ENCODE results near the gene WFDC10B. TPM values are rescaled to one million over a fixed set of nuclear protein-coding genes. Genes with fewer than 3 reads are reported as not detected.
A peak's percentile ranks its signal among the peaks of the same experiment; 100 is the strongest.

WFDC10B gene
- total RNA-seq, 1 experiment from 2014 or later: not detected

GRCh38 chr20:45685896-45686295 lies 18.9 kb downstream of the WFDC10B start:
- no peak overlapping the region for H3K4me3 Mint-ChIP-seq (ENCODE audit: unreplicated experiment)
- H3K27me3 Mint-ChIP-seq (ENCODE audit: insufficient read depth, unreplicated experiment): peaks cover 13% of the 10 kb centered on the region
- peak; percentile 55 to 57 for DNase-seq
- intact Hi-C loops (cut with micrococcal nuclease; ENCODE audit: unreplicated experiment): loop anchor here (5.0 kb wide), 1 partner anchor 94 kb away; no protein-coding TSS in a partner anchor
- peak in 1 of 2 experiments; percentile 52 for TF ChIP-seq CTCF (IDR thresholded peaks at IDR 0.05; ENCODE audit: insufficient read depth in 1 of 2, low read depth in 1 of 2, low read length in 1 of 2, severe bottlenecking in 1 of 2, unreplicated experiment in 1 of 2)
- H3K4me3 ChIP-seq (ENCODE audit: low read depth, low read length): no peak overlapping the region
- POLR2A ChIA-PET: no interaction called here
- H3K4me1 Mint-ChIP-seq (ENCODE audit: low read depth, unreplicated experiment): no peaks in the 10 kb centered on the region
- no peaks in the 10 kb centered on the region for H3K36me3 ChIP-seq (ENCODE audit: control insufficient read depth, insufficient read depth, low read length)
- H3K9me3 ChIP-seq: no peaks in the 10 kb centered on the region
- no peaks in the 10 kb centered on the region for H3K36me3 Mint-ChIP-seq (ENCODE audit: insufficient read depth, unreplicated experiment)
- H3K9me3 Mint-ChIP-seq (ENCODE audit: unreplicated experiment): peaks cover 6% of the 10 kb centered on the region
- CTCF ChIA-PET: interaction anchor here (0.9 to 1.2 kb wide), 2 partner anchors 56 to 85 kb away, joined by 6 to 8 read pairs; partner anchors contain the start of gene WFDC10A
- H3K27ac Mint-ChIP-seq (ENCODE audit: unreplicated experiment): no peak overlapping the region
- BruUV-seq (replicated peaks): no TSS peak
- H3K27me3 ChIP-seq (replicated peaks; ENCODE audit: control insufficient read depth, insufficient read depth, low read length): peaks cover 2% of the 10 kb centered on the region; the same call in 1 of the 2 replicates
- H3K4me1 ChIP-seq: no peaks in the 10 kb centered on the region

- Mint-ChIP-seq H3K27ac (ENCODE audit: unreplicated experiment) (no peak overlapping the region), H3K9me3 (ENCODE audit: unreplicated experiment) (no peaks in the 10 kb centered on the region), H3K27me3 (ENCODE audit: insufficient read depth, unreplicated experiment) (peaks cover 4% of the 10 kb centered on the region), H3K4me3 (ENCODE audit: unreplicated experiment) (no peak overlapping the region), H3K4me1 (ENCODE audit: low read depth, unreplicated experiment) (no peaks in the 10 kb centered on the region), H3K36me3 (ENCODE audit: insufficient read depth, unreplicated experiment) (no peaks in the 10 kb centered on the region)
- Histone ChIP-seq H3K9me3 (peaks cover 10% of the 10 kb centered on the region; the same call in 1 of the 2 replicates), H3K4me1 (no peaks in the 10 kb centered on the region), H3K36me3 (ENCODE audit: control insufficient read depth, insufficient read depth, low read length) (no peaks in the 10 kb centered on the region), H3K27me3 (replicated peaks; ENCODE audit: control insufficient read depth, insufficient read depth, low read length) (no peaks in the 10 kb centered on the region), H3K4me3 (ENCODE audit: low read depth, low read length) (no peak overlapping the region)
- no peak for TF ChIP-seq CTCF (IDR thresholded peaks at IDR 0.05; ENCODE audit: insufficient read depth in 1 of 2, low read depth in 1 of 2, low read length in 1 of 2, severe bottlenecking in 1 of 2, unreplicated experiment in 1 of 2)
- BruUV-seq (replicated peaks): no TSS peak
- no peak for DNase-seq
- POLR2A ChIA-PET: no interaction called here
- CTCF ChIA-PET: no interaction called here
- intact Hi-C loops (cut with micrococcal nuclease; ENCODE audit: unreplicated experiment): loop anchor here (10.0 kb wide), 1 partner anchor 55 kb away; the partner anchor contains the start of gene WFDC10A
Measured at GRCh38 chr20:45679650-45680049, 25.2 kb downstream of the WFDC10B start.

- intact Hi-C loops (cut with micrococcal nuclease; ENCODE audit: unreplicated experiment): loop anchor here (10.0 kb wide), 1 partner anchor 48 kb away; the partner anchor contains the start of gene WFDC10A
- H3K27me3 ChIP-seq (replicated peaks; ENCODE audit: control insufficient read depth, insufficient read depth, low read length): no peaks in the 10 kb centered on the region
- no peaks in the 10 kb centered on the region for H3K36me3 Mint-ChIP-seq (ENCODE audit: insufficient read depth, unreplicated experiment)
- H3K4me1 ChIP-seq: no peaks in the 10 kb centered on the region
- H3K36me3 ChIP-seq (ENCODE audit: control insufficient read depth, insufficient read depth, low read length): no peaks in the 10 kb centered on the region
- CTCF ChIA-PET: no interaction called here
- H3K4me1 Mint-ChIP-seq (ENCODE audit: low read depth, unreplicated experiment): no peaks in the 10 kb centered on the region
- H3K4me3 ChIP-seq (ENCODE audit: low read depth, low read length): no peak overlapping the region
- TF ChIP-seq CTCF (IDR thresholded peaks at IDR 0.05; ENCODE audit: insufficient read depth in 1 of 2, low read depth in 1 of 2, low read length in 1 of 2, severe bottlenecking in 1 of 2, unreplicated experiment in 1 of 2): no peak
- H3K9me3 ChIP-seq: no peaks in the 10 kb centered on the region
- peaks cover 23% of the 10 kb centered on the region for H3K27me3 Mint-ChIP-seq (ENCODE audit: insufficient read depth, unreplicated experiment)
- POLR2A ChIA-PET: no interaction called here
- H3K9me3 Mint-ChIP-seq (ENCODE audit: unreplicated experiment): no peaks in the 10 kb centered on the region
- BruUV-seq (replicated peaks): no TSS peak
- H3K4me3 Mint-ChIP-seq (ENCODE audit: unreplicated experiment): no peak overlapping the region
- DNase-seq: no peak
- H3K27ac Mint-ChIP-seq (ENCODE audit: unreplicated experiment): no peak overlapping the region
Measured at GRCh38 chr20:45672765-45673164, 32.1 kb downstream of the WFDC10B start.
